OCI-LY3 (cell line): Measurements from ENCODE around the gene SLC12A8.

Experiments
- CTCF ChIP-seq: fragments of 200-600, 300-600 bp; sonication (generic); IDR thresholded peaks from 2 replicates; pipeline ENCODE4 v1.5.1; 2014; ENCODE audit warnings: antibody characterized with exemption, low read length, low read depth
- EZH2phosphoT487 ChIP-seq: fragments of 200-600 bp; shearing (Covaris generic); IDR thresholded peaks from 2 replicates; pipeline ENCODE4 v1.6.1; 2018; ENCODE audit warnings: antibody characterized with exemption, mixed run types, low read depth

GRCh38 chr3:125136515-125136914 is 76.0 kb downstream of the SLC12A8 start:
- TF ChIP-seq CTCF = no peak
- TF ChIP-seq EZH2phosphoT487 = no peak
